A549 (cell line): ENCODE measurements around the gene AQP2. TPM values are rescaled to one million over a fixed set of nuclear protein-coding genes. Genes with fewer than 3 reads are reported as not detected.
A peak's percentile ranks its signal among the peaks of the same experiment; 100 is the strongest.

Experiments used
- ATAC-seq, 2 experiments: fragments of 200-7000 bp in 1 of 2; fragments of >200 bp in 1 of 2; cut with Nextera tagmentation in 1 of 2; cut with Tn5 transposase in 1 of 2; 3 replicates each; pipeline versions ENCODE4 v1.8.0 to v1.9.1; 2018 to 2020; ENCODE audit warnings: mild to moderate bottlenecking in 1 of 2, moderate library complexity in 1 of 2
- CTCF ChIA-PET: fragments of 300-600 bp; sonication (Branson Sonifier 250); formaldehyde crosslinking; extraction: SDS; loops from one replicate; lab custom pipeline; 2021; ENCODE audit warnings: antibody characterized with exemption, inconsistent platforms; lab: Yijun Ruan, JAX
- POLR2A ChIA-PET: fragments of 350-600 bp; formaldehyde crosslinking; extraction: SDS; loops from one replicate; lab custom pipeline; 2021; ENCODE audit warnings: antibody characterized with exemption, inconsistent platforms; lab: Yijun Ruan, JAX
- DNase-seq, 2 experiments: peaks; one replicate each; pipeline versions ENCODE4 v3.0.0 to v3.0.0-alpha.2; 2011 to 2016; ENCODE audit warnings: low read depth in 1 of 2, low spot score in 1 of 2
- FAIRE-seq: peaks from 2 replicates; lab custom pipeline; 2011; peaks lifted over from hg19 to GRCh38; lab: Jason Lieb, UNC
- H3K27ac ChIP-seq, 2 experiments: fragments of >200 bp; sonication (Bioruptor Twin); formaldehyde crosslinking; 3 replicates each; pipeline ENCODE4 v1.5.1; 2016 to 2017
- H3K4me1 ChIP-seq: fragments of >200 bp; sonication (Bioruptor Twin); formaldehyde crosslinking; 3 replicates; pipeline ENCODE4 v1.6.1; 2016
- H3K4me2 ChIP-seq: fragments of >200 bp; sonication (Bioruptor Twin); formaldehyde crosslinking; 3 replicates; pipeline ENCODE4 v1.6.1; 2016
- H3K4me3 ChIP-seq: fragments of >200 bp; sonication (Bioruptor Twin); formaldehyde crosslinking; 3 replicates; pipeline ENCODE4 v1.5.1; 2016
- H3K9me3 ChIP-seq: fragments of >200 bp; sonication (Bioruptor Twin); formaldehyde crosslinking; 3 replicates; pipeline ENCODE4 v1.6.1; 2016
- BHLHE40 ChIP-seq: IDR thresholded peaks from 2 replicates; pipeline ENCODE4 v1.6.1; 2012; ENCODE audit warnings: low read depth, low read length, inconsistent platforms
- CBX8 ChIP-seq: fragments of 200-600 bp; sonication (generic); IDR thresholded peaks from 2 replicates; pipeline ENCODE4 v1.6.1; 2016
- CEBPB ChIP-seq, 2 experiments: fragments of >200 bp in 1 of 2; sonication (Bioruptor Twin) in 1 of 2; formaldehyde crosslinking in 1 of 2; IDR thresholded peaks; 2 replicates each; pipeline ENCODE4 v1.6.1; 2012 to 2016
- CHD4 ChIP-seq: fragments of 200-600 bp; sonication (generic); IDR thresholded peaks from 2 replicates; pipeline ENCODE4 v1.6.1; 2016; ENCODE audit warnings: antibody characterized with exemption, mild to moderate bottlenecking, borderline replicate concordance
- EHF ChIP-seq: fragments of 250-450 bp; sonication (Bioruptor Pico); IDR thresholded peaks from 2 replicates; pipeline ENCODE4 v1.5.0; 2020; ENCODE audit warnings: mild to moderate bottlenecking
- ELK1 ChIP-seq: fragments of 150-350 bp; IDR thresholded peaks from 2 replicates; pipeline ENCODE4 v1.6.1; 2014; ENCODE audit warnings: low read depth, mild to moderate bottlenecking, low read length
- EP300 ChIP-seq, 2 experiments: fragments of >200 bp; sonication (Bioruptor Twin); formaldehyde crosslinking; IDR thresholded peaks; 2 replicates in 1 of 2; 3 replicates in 1 of 2; pipeline ENCODE4 v1.6.1; 2016 to 2017
- ESRRA ChIP-seq: fragments of 150-350 bp; IDR thresholded peaks from 2 replicates; pipeline ENCODE4 v1.6.1; 2014; ENCODE audit warnings: mild to moderate bottlenecking, low read length, borderline replicate concordance
- FOSB ChIP-seq: fragments of 250-450 bp; sonication (Bioruptor Pico); IDR thresholded peaks from 2 replicates; pipeline ENCODE4 v1.5.0; 2020; ENCODE audit warnings: mild to moderate bottlenecking, moderate library complexity
- FOSL2 ChIP-seq, 2 experiments: fragments of 450-650 bp in 1 of 2; fragments of >200 bp in 1 of 2; sonication (Bioruptor Twin) in 1 of 2; formaldehyde crosslinking; IDR thresholded peaks; 2 replicates each; pipeline versions ENCODE4 v1.5.0 to v1.6.1; 2016 to 2020; ENCODE audit warnings: mild to moderate bottlenecking in 1 of 2, moderate library complexity in 1 of 2
- HDAC2 ChIP-seq: fragments of 200-600 bp; sonication (generic); IDR thresholded peaks from 2 replicates; pipeline ENCODE4 v1.6.1; 2016
- JUNB ChIP-seq: fragments of >200 bp; sonication (Bioruptor Twin); formaldehyde crosslinking; IDR thresholded peaks from 2 replicates; pipeline ENCODE4 v1.6.1; 2016
- MAFK ChIP-seq: fragments of 450-650 bp; IDR thresholded peaks from 2 replicates; pipeline ENCODE4 v1.6.1; 2014; ENCODE audit not compliant: partially characterized antibody
- MAX ChIP-seq: IDR thresholded peaks from 2 replicates; pipeline ENCODE4 v1.6.1; 2012
- MAZ ChIP-seq: fragments of 150-350 bp; IDR thresholded peaks from 2 replicates; pipeline ENCODE4 v1.6.1; 2014; ENCODE audit warnings: antibody characterized with exemption, low read depth, low read length, borderline replicate concordance
- NFE2L2 ChIP-seq: fragments of 150-350 bp; conservative IDR thresholded peaks from 2 replicates; pipeline ENCODE4 v1.6.1; 2014; ENCODE audit warnings: low read length
- POLR2A ChIP-seq: IDR thresholded peaks from 2 replicates; pipeline ENCODE4 v1.6.1; 2012; ENCODE audit warnings: mild to moderate bottlenecking, low read length
- POLR2AphosphoS2 ChIP-seq: conservative IDR thresholded peaks from 2 replicates; pipeline ENCODE4 v1.6.1; 2012; ENCODE audit warnings: low read length, improper control_type of control experiment, inconsistent platforms
- RARB ChIP-seq: fragments of 250-450 bp; sonication (Bioruptor Pico); IDR thresholded peaks from 2 replicates; pipeline ENCODE4 v1.8.0; 2021; ENCODE audit warnings: mild to moderate bottlenecking, moderate library complexity
- RNF2 ChIP-seq: fragments of 200-600 bp; sonication (generic); IDR thresholded peaks from 2 replicates; pipeline ENCODE4 v1.6.1; 2016; ENCODE audit warnings: low read depth, mild to moderate bottlenecking, antibody characterized with exemption, moderate library complexity, borderline replicate concordance
- TFCP2L1 ChIP-seq: fragments of 250-450 bp; sonication (Bioruptor Pico); IDR thresholded peaks from 2 replicates; pipeline ENCODE4 v1.5.0; 2021; ENCODE audit warnings: mild to moderate bottlenecking
- TP53 ChIP-seq: fragments of 250-450 bp; sonication (Bioruptor Pico); IDR thresholded peaks from 2 replicates; pipeline ENCODE4 v1.5.0; 2021; ENCODE audit warnings: mild to moderate bottlenecking, moderate library complexity
- USF2 ChIP-seq: fragments of 450-650 bp; IDR thresholded peaks from 2 replicates; pipeline ENCODE4 v1.6.1; 2014; ENCODE audit warnings: antibody characterized with exemption
- ZC3H11A ChIP-seq: fragments of 450-650 bp; IDR thresholded peaks from 2 replicates; pipeline ENCODE4 v1.6.1; 2014; ENCODE audit warnings: antibody characterized with exemption, mild to moderate bottlenecking
- WGBS: methylation state at CpG from one replicate; pipeline ENCODE4 v1.1.6; 2017; ENCODE audit errors: missing lambda C conversion rate; 5-methylcytosine and 5-hydroxymethylcytosine counted together
- polyA plus RNA-seq, 4 experiments: library from polyadenylated mRNA; depleted of rRNA in 3 of 4; stranded (reverse); fragments of >200 nt; fragmentation: RNase III in 1 of 4; extraction: RNeasy Plus Mini Kit Qiagen cat#74134 plus additional on column Dnase treatment in 1 of 4; gene quantifications; 2 replicates in 3 of 4; 3 replicates in 1 of 4; pipeline ENCODE4 v1.2.3, GENCODE V29; 2011 to 2017

AQP2 gene
- polyA plus RNA-seq, 2 of the 4 experiments (the other 2 are of a cell fraction): not detected

- CTCF ChIA-PET: interaction anchor here (0.6 to 29.8 kb wide), 9 partner anchors 9 to 550 kb away, joined by 3 to 708 read pairs (median 6); partner anchors contain the start of genes AQP6, ASIC1 and SMARCD1
- DNase-seq (no peak), ATAC-seq (no peak), FAIRE-seq (no peak)
- TF ChIP-seq POLR2AphosphoS2: no peak
- no peak for TF ChIP-seq MAFK
- TF ChIP-seq EP300 (IDR thresholded peaks at IDR 0.05): no peak
- no peak for TF ChIP-seq BHLHE40
- no peak for TF ChIP-seq TP53
- Histone ChIP-seq H3K27ac (no peak overlapping the region), H3K4me1 (no peaks in the 10 kb centered on the region), H3K4me3 (no peak overlapping the region), H3K4me2 (no peak overlapping the region), H3K9me3 (no peaks in the 10 kb centered on the region)
- WGBS: 84% methylated on average over 3 of the region's 3 CpGs
- POLR2A ChIA-PET: interaction anchor here (0.7 kb wide), 1 partner anchor 45 kb away, joined by 4 read pairs; the partner anchor contains the start of gene RACGAP1
Measured at GRCh38 chr12:49979791-49980190, 29.3 kb downstream of the AQP2 start.

GRCh38 chr12:49980501-49981349 lies 30.2 kb downstream of the AQP2 start:
- Histone ChIP-seq H3K27ac (no peak overlapping the region), H3K4me2 (no peak overlapping the region), H3K4me1 (no peaks in the 10 kb centered on the region), H3K4me3 (no peak overlapping the region), H3K9me3 (no peaks in the 10 kb centered on the region)
- ChIA-PET POLR2A (no interaction called here), CTCF (interaction anchor here (0.6 to 29.8 kb wide), 11 partner anchors 10 to 551 kb away, joined by 3 to 708 read pairs (median 6); partner anchors contain the start of genes AQP6, ASIC1 and SMARCD1)
- TF ChIP-seq CBX8 (no peak), MAZ (no peak), ESRRA (no peak), HDAC2 (no peak), POLR2A (no peak), FOSB (no peak), ELK1 (no peak), CEBPB (IDR thresholded peaks at IDR 0.05) (no peak), TFCP2L1 (CRISPR knock-in tag) (no peak), CHD4 (no peak), JUNB (no peak), RARB (CRISPR knock-in tag) (no peak), NFE2L2 (no peak), EHF (CRISPR knock-in tag) (no peak)
- WGBS: 93% methylated on average over 10 of the region's 10 CpGs
- no peak for ATAC-seq
- no peak for FAIRE-seq
- DNase-seq: no peak

- Histone ChIP-seq H3K4me1 (no peaks in the 10 kb centered on the region), H3K27ac (no peak overlapping the region), H3K9me3 (no peaks in the 10 kb centered on the region), H3K4me3 (no peak overlapping the region), H3K4me2 (no peak overlapping the region)
- DNase-seq (no peak), ATAC-seq (0 out of 6 replicates have a peak, but pooled peaks of 1 of the 2 experiments have one; percentile 9), FAIRE-seq (no peak)
- CTCF ChIA-PET: interaction anchor here (0.6 to 29.8 kb wide), 10 partner anchors 8 to 92 kb away, joined by 3 to 708 read pairs (median 8); partner anchors contain the start of genes AQP6, ASIC1 and SMARCD1
- 90% methylated on average over 7 of the region's 7 CpGs for WGBS
- TF ChIP-seq RNF2 (no peak), MAX (no peak), POLR2AphosphoS2 (no peak), ZC3H11A (no peak), FOSL2 (IDR thresholded peaks at IDR 0.05) (no peak), FOSL2 (CRISPR knock-in tag; IDR thresholded peaks at IDR 0.05) (no peak), USF2 (no peak), CEBPB (IDR thresholded peaks at IDR 0.05) (peak in 1 of 2 experiments; percentile 23; a peak in 1 of 4 replicates)
- POLR2A ChIA-PET: no interaction called here
Measured at GRCh38 chr12:49982246-49983087, 31.9 kb downstream of the AQP2 start.
